ELR (cell line): ENCODE results near the gene FBF1.

Source experiments
- DNase-seq: peaks from one replicate; pipeline ENCODE4 v3.0.0-alpha.2; 2015; ENCODE audit warnings: low read depth

FBF1 gene

DNA sequence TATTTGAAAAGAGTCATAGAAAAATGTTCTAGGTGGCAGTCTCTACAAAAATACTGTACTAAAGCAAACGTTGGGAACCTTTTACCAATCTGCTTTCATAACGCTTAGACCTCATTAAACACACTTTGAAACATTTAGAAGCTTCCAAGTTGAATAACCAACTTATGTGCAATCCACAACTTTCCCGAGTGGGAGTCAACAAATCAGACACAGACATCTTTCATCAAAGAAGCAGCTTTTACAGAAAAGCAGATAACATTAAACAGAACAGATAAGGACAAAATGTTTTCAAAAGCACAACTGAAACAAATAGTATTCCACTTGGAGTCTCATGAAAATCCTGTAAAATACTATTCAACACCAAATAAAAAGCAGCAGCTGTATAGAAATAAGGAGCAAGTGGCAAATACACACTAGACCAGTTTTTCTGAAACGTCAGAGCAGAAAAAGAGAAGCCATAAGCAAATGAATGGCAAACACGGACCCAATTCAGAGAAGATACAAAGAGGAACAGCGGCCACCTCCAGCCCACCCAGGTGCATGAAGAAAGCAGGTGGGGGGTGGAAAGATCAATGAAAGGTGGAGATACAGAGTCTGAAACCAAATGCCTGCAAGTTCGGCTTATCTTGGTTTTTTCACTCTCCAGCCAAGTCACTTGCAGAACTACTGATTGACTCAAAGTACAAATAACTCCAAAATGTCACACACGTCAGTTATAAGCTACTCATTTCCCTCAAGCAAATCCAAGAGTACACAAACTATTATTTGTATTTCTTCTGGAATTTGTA lies 18.4 kb upstream of the FBF1 start:
- DNase-seq, result no peak

- no peak for DNase-seq
Observed at GRCh38 chr17:75950855-75951554, 10.2 kb upstream of the FBF1 start.

DNA sequence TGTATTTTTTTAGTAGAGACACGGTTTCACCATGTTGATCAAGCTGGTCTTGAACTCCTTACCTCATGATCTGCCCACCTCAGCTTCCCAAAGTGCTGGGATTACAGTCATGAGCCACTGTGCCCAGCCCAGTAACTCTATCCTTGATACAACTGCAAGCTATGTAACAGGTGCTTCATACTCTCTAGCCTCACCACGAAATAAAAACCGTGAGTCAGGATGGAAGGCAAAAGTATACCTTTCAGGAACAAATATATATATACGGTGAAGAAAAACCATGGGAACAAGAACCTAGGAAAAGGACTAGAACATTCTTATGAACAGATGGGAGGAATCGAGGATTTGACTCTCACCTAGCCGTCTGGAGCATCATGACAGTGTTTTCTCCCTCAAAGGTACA lies 9.6 kb upstream of the FBF1 start:
- DNase-seq, result no peak

DNA sequence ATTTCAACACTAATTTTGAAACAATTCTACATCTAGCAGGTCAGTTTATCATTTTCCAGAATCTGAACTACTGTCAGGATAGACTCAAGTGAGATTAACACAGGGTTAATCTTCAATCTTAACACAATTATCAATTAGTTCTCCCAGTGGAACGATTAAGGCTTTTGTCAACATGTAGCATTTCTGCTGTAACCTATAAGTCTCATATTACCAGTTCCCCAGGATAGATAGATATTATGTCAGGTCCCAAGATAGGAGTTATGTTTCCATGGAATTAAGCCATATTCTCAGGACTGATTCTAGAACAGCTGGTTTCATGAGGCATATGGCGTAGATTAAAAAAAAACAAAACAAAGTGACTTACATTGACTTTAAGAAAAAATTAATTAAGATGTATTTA lies 4.4 kb upstream of the FBF1 start:
- DNase-seq, result no peak

DNA sequence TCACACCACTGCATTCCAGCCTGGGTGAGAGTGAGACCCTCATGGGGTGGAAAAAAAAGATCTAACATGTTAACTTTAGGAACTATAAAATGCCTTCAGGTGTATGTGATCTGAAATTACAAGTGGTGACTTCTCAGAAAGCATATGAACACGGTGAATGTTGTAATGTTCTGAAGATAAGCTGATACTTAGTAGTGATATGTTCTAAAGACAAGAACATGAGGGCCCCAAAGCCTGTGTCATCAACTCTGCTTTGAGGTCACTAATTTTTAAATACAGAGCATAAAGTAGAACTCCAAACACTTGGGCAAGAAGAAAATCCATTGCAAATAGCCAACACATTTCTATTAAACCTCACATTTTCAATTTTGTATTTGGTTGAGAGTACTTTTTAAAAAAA lies 2.6 kb upstream of the FBF1 start:
- no peak for DNase-seq

GRCh38 chr17:75942473-75942872 lies 1.6 kb upstream of the FBF1 start:
- DNase-seq, result no peak

- no peak for DNase-seq
Observed at GRCh38 chr17:75941442-75941819, 589 bp upstream of the FBF1 start.

DNA sequence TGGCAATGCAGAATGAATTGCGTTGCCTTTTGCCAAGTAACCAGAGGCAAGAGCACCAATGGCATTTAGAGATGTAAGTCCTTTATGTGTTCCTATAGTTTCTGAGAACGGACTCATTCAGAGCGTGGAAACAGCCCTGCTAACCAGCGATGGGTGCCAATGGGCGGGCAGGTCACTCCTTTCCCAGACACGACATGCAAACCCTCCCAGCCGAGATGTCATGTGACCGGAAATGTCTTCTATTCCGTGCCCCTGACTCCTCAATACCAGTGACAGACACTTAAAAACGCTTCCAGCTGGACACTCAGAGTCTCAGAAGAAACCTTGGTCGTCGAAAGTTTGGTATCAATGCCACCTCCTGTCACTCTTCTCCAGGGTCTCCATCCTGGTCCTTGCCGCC lies 3.2 kb downstream of the FBF1 start:
- no peak for DNase-seq

DNA sequence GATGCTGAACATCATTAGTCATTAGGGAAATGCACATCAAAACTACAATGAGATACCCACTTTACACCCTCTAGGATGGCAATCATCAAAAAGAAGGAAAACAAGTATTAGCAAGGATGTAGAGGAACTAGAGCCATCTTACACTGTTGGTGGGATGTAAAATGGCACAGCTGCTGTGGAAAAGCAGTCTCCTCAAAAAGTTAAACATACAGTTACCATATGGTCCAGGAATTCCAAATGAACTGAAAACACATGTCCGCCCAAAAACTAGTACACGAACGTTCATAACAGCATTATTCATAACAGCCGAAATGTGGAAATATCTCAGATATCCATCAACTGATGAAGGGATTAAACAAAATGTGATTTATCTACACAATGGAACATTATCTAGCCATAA lies 7.0 kb downstream of the FBF1 start:
- DNase-seq, result no peak

DNA sequence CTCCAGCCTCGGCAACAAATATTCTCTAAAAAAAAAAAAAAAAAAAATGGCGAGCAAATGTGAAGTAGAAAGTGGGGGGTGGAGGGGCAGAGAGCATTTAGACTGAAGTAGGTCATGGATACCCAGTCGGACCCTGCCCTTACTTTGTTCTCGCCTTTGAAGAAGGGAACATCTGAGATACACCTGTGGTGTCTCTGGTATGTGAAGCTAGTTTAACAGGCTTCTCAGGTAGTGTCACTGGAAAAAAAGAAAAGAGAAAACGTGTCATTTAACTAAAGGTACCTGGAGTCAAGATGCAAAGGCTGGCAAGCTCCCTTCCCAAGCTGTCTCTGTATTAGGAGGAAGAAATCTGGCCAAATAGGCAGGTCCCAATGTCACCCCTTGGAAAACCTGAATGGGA lies 8.0 kb downstream of the FBF1 start:
- no peak for DNase-seq

DNA sequence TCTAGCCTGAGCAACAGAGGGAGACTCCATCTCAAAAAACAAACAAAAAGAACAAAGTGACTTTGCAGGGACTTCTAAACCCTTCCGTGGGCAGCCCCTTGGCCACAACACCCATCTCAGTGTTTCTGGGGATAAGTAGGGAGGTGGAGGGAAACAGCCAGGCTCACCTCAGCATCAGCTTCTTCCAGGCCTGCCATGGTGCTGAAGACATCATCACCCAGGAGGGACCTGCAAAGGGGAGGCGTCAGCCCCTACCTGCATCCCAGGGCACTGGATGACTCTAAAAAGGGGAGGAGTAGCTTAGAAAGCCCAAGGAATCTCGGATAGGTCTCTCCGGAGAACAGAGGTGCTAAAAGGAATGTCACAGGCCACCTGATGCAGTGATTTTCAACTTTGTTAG lies 9.8 kb downstream of the FBF1 start:
- DNase-seq, result no peak

DNA sequence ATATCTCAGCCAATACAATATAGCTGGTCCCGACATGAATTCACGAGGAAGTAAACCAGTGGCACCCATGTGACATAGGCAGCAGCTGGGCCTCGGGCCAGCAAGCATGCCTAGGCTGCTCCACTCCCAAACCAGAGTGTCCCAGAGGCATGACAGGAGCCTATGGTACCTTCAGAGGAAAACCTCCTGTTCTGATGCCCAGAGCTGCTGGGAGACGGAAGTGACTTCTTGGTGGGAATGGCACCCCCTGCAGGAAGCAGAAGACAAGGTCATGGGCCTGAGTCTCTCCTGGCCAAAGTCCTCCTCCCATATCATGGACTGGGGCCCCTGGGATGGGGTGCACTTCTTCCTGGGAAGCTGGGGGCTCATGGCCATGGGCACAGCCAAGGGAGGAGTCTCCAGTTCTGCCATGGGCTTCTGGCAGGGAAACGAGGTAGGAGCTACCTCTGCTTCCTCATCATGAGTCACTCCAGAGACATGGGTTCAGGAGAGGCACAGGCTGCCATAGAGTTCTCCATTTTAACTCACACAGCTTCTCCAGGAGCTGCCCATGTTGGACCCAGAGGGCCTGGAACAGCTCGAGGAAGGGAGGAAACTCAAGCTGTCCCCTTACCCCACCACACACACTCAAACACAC lies 13.4 kb downstream of the FBF1 start:
- DNase-seq, result peak; percentile 35

DNA sequence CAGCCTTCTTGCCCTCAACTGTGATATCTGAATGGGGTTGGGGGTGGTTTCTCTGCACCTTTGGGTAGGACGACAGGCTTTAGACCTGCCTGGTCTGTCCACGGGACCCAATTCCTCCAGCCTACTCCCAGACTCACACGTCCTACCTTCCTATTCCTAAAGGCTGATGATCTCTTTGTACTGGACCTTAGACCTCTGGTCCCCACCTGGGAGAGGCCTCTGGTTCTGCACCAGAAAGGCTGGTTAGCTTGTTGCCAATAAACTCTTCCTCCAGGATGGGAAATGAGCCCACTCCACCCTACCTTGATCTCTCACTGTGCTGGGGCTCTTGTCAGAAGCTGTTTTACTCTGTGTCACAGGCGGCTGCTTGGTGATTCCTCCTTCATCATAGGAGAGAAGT lies 14.4 kb downstream of the FBF1 start:
- DNase-seq, result no peak

- DNase-seq, result no peak
Observed at GRCh38 chr17:75925912-75926311, 14.9 kb downstream of the FBF1 start.

DNA sequence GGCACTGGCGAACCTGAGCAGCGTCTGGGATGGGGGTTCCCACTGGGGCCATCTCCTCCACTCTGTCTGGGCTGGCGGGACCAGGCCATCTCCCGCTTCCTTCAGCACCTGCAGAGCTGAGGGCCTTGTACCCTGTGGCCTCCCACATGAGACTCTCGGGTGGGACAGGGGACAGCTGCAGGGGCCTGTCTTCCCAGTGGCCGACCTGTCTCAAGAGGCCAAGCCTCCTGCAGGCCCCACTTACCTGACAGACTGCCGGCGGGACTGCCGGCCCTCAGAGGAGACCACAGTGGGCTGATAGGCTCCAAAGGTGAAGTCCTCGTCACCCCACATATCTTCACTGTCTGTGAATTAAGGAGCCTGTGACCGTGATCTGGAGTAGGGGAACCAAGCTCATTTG lies 15.7 kb downstream of the FBF1 start:
- no peak for DNase-seq

DNA sequence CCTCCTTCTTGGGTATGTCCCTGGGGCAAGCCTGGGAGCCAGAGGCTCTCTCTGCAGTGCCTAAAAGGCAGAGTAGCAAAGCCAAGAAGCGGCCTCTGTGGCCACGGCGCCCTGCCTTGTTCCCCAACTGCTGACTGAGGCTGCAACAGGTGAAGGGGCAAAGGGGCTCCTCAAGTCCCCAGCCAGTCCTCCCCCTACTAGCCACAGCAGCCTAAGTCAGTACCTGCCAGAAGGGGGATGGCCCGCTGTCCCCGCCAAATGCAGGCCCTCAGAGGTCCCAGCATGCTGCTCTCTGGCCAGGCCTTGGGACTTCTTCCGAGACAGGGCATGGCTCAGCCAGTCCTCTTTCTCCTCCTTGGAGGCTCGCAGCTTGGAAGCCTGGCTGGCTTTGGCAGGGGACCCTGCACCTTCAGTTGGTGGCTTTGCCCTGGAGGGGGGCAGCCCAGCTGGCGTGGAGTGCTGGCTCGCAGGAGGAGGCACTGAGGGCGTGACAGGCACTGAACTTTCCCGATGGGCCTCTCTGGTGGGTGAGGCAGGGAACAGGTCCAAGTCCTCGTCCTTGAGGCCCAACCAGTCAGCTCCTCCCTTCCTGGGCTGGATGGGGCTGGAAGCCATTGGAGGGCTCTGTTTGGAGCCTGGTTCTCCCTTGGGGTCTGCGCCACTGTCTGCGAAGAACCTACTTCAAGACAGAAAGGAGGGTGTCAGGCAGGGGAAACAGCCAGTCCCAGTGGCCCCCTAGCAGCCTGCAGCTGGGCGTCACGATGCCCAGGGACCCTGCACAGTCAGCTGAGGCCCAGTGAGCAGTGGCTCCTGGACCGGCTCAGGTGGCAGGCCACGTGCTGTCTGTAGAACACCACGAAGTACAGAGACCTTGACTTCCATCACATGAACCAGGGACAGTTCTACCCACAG lies 17.6 kb downstream of the FBF1 start:
- DNase-seq, result no peak

DNA sequence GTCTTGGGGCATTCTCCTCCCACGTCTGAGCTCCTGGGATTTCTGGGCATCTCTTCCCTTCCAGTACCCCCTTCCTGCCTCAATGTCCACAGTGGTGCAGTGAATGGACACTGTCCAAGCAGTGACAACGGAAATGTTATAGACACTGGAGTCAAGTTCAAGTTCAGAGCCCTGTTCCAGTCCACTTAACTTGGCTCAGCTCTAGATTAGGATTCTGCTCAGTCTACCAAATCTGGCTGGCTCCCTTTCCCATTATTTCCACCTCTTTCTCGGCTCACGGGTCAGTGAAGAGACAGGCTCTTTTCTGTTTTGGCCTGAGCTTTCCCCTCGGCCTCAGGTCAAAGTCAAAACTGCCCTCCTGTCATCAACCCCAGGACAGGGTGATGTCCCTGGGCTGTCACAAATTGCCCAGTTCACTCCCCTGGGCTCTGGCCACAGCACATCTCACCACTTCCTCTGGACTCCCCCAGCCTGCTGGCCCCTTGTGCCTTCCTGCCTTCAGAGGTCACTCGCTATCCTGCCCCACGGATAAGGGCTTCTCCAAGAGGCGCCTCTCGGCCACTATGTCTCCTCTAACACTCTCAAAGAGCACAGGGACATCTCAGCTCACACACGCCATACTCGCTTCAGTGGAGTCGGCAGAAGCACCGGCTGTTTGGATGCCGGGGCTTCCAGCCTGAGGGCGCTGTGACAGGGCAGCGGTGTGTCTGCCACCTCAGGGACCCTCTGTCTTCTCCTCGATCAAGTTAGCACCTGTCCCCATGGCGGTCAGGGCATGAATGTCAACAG lies 18.5 kb downstream of the FBF1 start:
- DNase-seq, result no peak

DNA sequence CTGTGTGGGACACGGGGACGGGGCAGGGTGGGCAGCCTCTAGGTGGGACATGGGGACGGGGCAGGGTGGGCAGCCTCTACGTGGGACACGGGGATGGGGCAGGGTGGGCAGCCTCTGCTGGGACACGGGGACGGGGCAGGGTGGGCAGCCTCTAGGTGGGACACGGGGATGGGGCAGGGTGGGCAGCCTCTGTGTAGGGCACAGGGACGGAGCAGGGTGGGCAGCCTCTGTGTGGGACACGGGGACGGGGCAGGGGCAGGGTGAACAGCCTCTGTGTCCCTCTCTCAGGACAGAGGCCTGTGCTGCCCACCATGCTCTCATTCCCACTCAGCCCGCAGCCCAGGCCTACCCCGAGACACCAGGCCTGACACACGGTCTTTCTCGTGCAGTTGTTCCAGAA lies 19.2 kb downstream of the FBF1 start:
- no peak for DNase-seq

DNA sequence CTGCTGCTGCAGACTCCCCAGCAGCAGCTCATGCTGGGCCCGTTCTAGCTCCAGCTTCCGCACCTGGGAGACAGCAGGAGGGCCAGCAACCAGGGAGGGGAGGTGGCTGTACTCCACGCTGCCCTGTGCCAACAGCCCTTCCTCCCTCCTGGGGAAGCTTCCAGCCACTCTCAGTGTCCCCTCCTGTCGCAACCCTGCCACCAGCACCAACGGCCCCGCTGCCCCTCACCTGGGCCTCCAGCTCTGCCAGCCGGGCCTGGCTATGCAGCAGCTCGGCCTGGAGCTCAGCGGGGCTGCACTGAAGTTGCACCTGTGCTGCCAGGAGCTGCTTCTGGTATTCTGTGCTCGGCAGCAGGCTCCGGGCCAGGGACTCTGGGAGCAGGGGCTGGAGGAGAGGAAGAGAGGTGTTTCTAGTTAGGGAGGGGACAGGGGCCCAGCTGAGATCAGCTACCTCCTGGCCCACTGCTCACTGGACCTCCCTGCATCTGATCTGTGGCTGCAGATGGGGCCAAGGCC lies 20.7 kb downstream of the FBF1 start:
- DNase-seq, result no peak

GRCh38 chr17:75919611-75920010 lies 21.2 kb downstream of the FBF1 start:
- DNase-seq, result no peak

DNA sequence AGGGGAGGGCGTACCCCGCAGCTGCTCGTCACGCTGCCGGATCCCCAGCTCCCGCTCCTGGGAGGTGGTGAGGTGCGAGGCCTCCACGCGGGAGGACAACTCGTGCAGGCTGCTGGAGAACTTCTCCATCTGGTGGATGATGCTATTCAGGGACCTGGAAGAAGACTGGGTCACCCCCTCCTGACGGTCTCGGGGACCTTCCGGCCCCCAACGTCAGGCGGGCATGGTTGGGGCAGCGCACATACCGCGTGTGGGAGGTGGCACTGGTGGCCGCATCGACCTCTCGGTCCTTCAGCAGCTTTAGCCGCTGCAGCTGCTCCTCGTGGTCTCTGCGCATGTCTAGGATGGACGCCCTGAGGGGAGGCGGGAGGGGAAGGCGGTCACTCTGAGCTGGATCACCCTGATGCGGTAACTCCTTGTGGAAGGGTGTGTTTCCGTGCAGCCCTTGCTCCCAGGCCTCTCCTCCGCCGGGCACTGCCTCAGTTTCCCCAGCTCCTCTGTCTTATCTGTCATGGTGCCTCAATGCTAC lies 22.9 kb downstream of the FBF1 start:
- no peak for DNase-seq
